Embryonic facial prominence (tissue), 1 donor: ENCODE data around the gene DOCK1.

Experiments used
- DNase-seq: peaks from one replicate; pipeline ENCODE4 v3.0.0-alpha.2; 2016; ENCODE audit errors: extremely low spot score

The DOCK1 gene

DNA sequence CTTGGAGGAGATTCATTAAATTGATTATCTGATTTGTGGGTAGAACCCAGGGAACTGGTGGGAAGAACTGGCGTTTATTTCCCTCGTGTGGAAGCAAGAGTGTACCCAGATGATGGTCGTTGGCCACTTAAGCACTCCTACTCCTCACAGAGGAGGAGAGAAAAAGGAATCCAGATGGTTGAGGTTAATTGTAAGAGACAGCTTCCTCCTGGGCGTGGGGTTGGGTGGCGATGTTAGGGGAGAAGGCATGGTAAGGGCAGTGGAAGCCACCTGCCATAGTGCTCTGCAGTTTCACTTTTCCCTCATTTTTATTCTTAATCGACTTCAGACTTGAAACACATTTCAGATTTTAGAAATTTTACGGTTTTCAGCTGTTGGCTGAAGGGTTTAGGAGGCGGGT is 104.1 kb downstream of the DOCK1 start:
- DNase-seq: no peak

- DNase-seq: no peak
These were observed 105.9 kb downstream of the DOCK1 start for GRCh38 chr10:127011174-127011573.

- DNase-seq: no peak
These were observed 107.0 kb downstream of the DOCK1 start for GRCh38 chr10:127012071-127012768.

- no peak for DNase-seq
These were observed 107.5 kb downstream of the DOCK1 start for GRCh38 chr10:127012769-127013152.

GRCh38 chr10:127013211-127013656 is 108.0 kb downstream of the DOCK1 start:
- no peak for DNase-seq

DNA sequence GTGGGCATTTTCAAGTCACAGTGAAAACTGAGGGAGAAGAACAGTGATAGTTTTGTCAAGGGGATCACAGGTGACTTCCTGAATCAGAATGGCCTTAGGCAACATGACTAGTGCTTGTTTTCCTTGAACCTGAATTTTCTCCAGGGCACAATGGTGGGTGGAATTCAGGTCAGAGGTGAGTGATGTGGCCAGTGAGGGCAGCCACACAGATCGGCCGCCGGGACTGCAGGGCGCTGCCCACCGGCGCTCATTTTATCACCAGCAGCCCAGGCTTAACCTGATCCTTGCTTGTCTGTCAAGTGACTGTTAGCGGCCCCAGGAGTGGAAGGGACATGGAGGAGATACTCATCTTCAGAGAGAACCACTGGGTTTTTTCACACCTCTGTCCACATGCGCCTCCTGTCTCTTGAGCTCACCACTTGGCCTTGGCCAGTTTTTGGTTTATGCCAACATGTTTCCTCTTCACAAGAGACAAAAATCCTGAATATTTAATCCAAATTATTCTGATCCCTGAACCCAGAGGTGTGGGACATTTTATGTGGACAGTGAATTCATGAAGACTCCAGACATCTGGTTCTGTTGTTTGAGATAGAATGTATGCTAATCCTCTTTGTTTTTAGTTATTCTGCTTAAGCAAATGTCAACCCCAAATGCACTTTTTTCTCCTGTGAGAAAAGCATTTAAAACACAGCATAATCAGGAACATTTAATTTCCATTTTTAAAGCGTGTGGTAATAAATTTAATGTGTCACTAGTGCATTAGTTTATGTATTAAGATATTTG is 108.7 kb downstream of the DOCK1 start:
- DNase-seq: no peak

- no peak for DNase-seq
These were observed 109.4 kb downstream of the DOCK1 start for GRCh38 chr10:127014671-127015070.

DNA sequence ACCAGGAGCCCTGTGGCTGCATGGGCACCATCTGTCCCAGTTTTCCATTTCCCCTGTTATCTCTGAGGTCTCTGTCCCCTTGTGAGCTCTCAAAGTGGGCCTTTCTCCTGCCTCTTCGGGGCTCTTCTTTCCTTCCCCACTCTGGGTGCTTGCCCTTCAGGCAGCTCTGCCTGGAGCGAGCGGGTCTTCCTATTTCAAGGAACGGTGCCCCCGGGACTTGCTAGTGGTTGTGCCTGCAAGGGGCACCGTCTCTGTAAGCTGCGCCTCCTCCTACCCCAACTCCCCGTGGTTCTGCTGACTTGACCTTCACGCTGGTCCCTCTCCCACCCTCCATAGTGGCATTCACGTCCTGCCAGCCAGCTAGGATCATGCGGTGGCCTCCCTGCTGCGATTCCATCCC is 110.1 kb downstream of the DOCK1 start:
- no peak for DNase-seq

DNA sequence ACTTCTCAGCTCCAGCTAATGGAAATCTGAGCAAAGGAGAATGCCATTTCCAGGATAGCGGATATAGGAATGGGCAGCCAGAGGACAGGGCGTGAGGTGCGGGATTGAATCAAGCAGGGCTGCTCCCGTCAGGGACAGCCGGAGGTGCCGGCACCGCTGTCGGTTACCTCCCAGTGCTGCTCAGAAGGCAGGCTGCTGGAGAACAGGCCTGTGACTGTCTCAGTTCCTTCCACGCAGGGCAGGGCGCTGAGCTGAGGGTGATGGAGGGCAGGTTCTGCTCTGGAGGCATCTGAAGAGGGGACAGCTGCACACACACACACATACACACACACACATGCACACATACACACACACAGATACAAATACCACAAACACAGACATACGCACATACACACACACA is 111.1 kb downstream of the DOCK1 start:
- no peak for DNase-seq

GRCh38 chr10:127017541-127018297 is 112.5 kb downstream of the DOCK1 start:
- no peak for DNase-seq

GRCh38 chr10:127018298-127018650 is 113.0 kb downstream of the DOCK1 start:
- DNase-seq: no peak

GRCh38 chr10:127018766-127019165 is 113.5 kb downstream of the DOCK1 start:
- DNase-seq: no peak

- no peak for DNase-seq
These were observed 115.0 kb downstream of the DOCK1 start for GRCh38 chr10:127020260-127020659.

DNA sequence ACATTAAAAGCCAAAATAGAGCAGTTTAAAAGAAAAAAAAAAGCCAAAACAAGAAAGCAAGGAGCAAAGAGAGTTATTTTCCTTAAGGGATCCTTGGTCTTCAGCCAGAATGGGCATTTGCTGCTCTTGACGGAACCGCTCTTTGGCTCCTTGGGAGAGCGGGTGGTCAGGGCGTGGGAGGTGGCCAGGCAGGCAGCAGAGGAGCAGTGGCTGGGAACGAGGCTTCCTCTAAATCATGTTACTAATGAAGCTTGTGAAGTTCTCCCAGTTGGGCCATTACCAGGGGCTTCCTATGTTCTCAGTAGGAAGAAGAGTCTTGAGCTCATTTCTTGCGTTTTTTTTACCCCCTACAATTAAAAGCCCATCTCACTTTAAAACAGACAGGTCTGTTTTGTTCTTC is 116.6 kb downstream of the DOCK1 start:
- no peak for DNase-seq

GRCh38 chr10:127024685-127025435 is 119.6 kb downstream of the DOCK1 start:
- DNase-seq: no peak

GRCh38 chr10:127027786-127028185 is 122.6 kb downstream of the DOCK1 start:
- no peak for DNase-seq

- DNase-seq: no peak
These were observed 123.3 kb downstream of the DOCK1 start for GRCh38 chr10:127028556-127028955.

GRCh38 chr10:127029061-127029460 is 123.8 kb downstream of the DOCK1 start:
- no peak for DNase-seq

- DNase-seq: no peak
These were observed 128.2 kb downstream of the DOCK1 start for GRCh38 chr10:127033216-127034033.

DNA sequence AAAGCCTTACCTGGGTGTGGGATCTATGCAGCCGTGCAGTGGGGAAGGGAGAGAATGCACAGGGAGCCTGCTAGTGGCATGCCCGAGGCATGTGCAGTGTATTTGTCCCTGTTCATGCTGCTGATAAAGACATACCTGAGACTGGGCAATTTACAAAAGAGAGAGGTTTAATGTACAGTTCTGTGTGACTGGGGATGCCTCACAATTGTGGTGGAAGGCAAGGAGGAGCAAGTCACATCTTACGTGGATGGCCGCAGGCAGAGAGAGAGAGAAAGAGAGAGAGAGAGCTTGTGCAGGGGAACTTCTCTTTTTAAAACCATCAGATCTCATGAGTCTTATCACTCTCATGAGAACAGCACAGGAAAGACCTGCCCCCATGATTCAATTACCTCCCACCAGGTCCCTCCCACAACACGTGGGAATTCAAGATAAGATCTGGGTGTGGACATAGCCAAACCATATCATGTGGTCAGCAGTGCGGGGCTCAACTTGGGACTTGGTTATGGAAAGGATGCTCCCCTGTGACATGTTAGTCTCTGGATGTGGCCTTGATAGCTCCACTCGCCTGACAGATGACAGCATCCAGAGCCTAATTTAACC is 128.9 kb downstream of the DOCK1 start:
- no peak for DNase-seq

DNA sequence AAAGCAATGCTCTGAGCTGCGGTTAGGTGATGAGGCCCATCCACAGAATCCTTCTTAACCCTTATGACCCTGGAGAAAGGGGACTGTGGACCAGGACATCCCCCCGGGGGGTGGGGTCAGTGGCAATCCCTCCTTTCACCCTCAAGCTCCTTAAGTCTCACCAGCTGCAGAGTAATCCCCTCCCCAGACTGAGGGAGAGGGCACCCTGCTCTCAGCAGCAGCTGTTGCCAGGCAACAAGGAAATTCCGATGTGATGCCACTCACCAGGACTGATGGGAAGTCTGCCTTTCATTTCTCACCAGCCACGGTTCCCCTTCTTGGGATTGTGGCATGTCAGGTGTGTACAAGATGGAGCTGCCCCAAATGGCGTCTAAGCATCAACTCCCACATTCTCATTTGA is 129.6 kb downstream of the DOCK1 start:
- DNase-seq: no peak
